ENCODE measurements around the gene RBM7.

The RBM7 gene

DNA sequence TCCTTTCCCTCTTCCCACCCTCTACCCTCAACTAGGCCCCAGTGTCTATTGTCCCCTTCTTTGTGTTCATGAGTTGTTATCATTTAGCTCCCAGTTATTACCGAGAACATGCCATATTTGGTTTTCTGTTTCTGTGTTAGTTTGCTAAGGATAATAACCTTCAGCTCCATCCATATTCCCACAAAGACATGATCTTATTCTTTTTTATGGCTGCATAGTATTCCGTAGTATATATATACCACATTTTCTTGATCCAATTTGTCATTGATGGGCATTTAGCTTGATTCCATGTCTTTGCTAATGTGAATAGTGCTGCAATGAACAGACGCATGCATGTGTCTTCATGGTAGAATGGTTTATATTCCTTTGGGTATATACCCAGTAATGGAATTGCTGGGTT, 18.0 kb upstream of the RBM7 start:
- H3K27me3 ChIP-seq (ENCODE audit: low read length), result no peaks in the 10 kb centered on the region
- H3K36me3 ChIP-seq (ENCODE audit: low read length), result no peaks in the 10 kb centered on the region
- no peaks in the 10 kb centered on the region for H4K20me1 ChIP-seq (ENCODE audit: low read depth, low read length)
- no peak overlapping the region for H3K27ac ChIP-seq (ENCODE audit: low read depth, low read length)
- H3F3A ChIP-seq (ENCODE audit: insufficient read depth), result no peaks in the 10 kb centered on the region
- H3K79me2 ChIP-seq (ENCODE audit: insufficient read depth, low read length), result no peaks in the 10 kb centered on the region
- no peaks in the 10 kb centered on the region for H3K9me3 ChIP-seq (ENCODE audit: insufficient read depth, low read length)
- H3K4me2 ChIP-seq (ENCODE audit: low read depth, low read length, poor library complexity, severe bottlenecking), result no peak overlapping the region
- no peak overlapping the region for H3K4me3 ChIP-seq (ENCODE audit: insufficient read depth, low read length, poor library complexity, severe bottlenecking)
- no peak for TF ChIP-seq EZH2phosphoT487 (conservative IDR thresholded peaks at IDR 0.05; ENCODE audit: low read length)
- TF ChIP-seq, protein P1, sequence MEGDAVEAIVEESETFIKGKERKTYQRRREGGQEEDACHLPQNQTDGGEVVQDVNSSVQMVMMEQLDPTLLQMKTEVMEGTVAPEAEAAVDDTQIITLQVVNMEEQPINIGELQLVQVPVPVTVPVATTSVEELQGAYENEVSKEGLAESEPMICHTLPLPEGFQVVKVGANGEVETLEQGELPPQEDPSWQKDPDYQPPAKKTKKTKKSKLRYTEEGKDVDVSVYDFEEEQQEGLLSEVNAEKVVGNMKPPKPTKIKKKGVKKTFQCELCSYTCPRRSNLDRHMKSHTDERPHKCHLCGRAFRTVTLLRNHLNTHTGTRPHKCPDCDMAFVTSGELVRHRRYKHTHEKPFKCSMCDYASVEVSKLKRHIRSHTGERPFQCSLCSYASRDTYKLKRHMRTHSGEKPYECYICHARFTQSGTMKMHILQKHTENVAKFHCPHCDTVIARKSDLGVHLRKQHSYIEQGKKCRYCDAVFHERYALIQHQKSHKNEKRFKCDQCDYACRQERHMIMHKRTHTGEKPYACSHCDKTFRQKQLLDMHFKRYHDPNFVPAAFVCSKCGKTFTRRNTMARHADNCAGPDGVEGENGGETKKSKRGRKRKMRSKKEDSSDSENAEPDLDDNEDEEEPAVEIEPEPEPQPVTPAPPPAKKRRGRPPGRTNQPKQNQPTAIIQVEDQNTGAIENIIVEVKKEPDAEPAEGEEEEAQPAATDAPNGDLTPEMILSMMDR (IDR thresholded peaks at IDR 0.05; ENCODE audit: insufficient read depth, low read length, poor library complexity, severe bottlenecking), result no peak
- no peak overlapping the region for H2AFZ ChIP-seq (ENCODE audit: low read depth, low read length, severe bottlenecking)
- H3K9me2 ChIP-seq (replicated peaks; ENCODE audit: insufficient read depth, low read length), result no peaks in the 10 kb centered on the region
- H3K9ac ChIP-seq (ENCODE audit: low read length), result no peak overlapping the region

- Histone ChIP-seq H3K9me2 (replicated peaks; ENCODE audit: insufficient read depth, low read length) (no peaks in the 10 kb centered on the region), H3K4me3 (ENCODE audit: insufficient read depth, low read length, poor library complexity, severe bottlenecking) (no peak overlapping the region), H3K79me2 (ENCODE audit: insufficient read depth, low read length) (no peaks in the 10 kb centered on the region), H3F3A (ENCODE audit: insufficient read depth) (no peaks in the 10 kb centered on the region), H3K36me3 (ENCODE audit: low read length) (no peaks in the 10 kb centered on the region), H3K4me2 (ENCODE audit: low read depth, low read length, poor library complexity, severe bottlenecking) (no peak overlapping the region), H3K27me3 (ENCODE audit: low read length) (no peaks in the 10 kb centered on the region), H3K27ac (ENCODE audit: low read depth, low read length) (no peak overlapping the region), H4K20me1 (ENCODE audit: low read depth, low read length) (no peaks in the 10 kb centered on the region), H3K9me3 (ENCODE audit: insufficient read depth, low read length) (no peaks in the 10 kb centered on the region), H3K9ac (ENCODE audit: low read length) (no peak overlapping the region), H2AFZ (ENCODE audit: low read depth, low read length, severe bottlenecking) (no peak overlapping the region)
- no peak for TF ChIP-seq EZH2phosphoT487 (conservative IDR thresholded peaks at IDR 0.05; ENCODE audit: low read length)
- TF ChIP-seq, protein P1 (IDR thresholded peaks at IDR 0.05; ENCODE audit: insufficient read depth, low read length, poor library complexity, severe bottlenecking), result no peak
These were observed 16.0 kb upstream of the RBM7 start for GRCh38 chr11:114384487-114384886.

DNA sequence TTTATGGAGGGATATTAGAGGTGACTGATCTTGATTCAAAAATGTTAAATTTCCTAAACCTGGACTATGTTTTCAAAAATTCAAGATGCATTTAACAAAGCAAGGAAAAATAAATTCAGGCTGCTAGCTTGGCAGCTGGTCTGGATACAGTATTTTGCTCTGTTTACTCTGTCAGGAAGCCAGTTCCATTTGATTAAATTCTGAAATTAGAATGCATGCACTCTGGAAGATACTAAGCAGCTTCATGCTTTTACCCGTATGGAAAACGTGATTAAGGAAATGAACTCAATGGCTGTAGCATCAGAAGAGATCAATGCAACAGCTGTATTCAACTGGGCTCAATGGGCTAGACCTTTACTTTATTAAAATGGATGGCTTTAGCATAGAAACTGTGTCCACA, 14.3 kb upstream of the RBM7 start:
- H3K9ac ChIP-seq (ENCODE audit: low read length), result no peak overlapping the region
- no peaks in the 10 kb centered on the region for H3K36me3 ChIP-seq (ENCODE audit: low read length)
- TF ChIP-seq EZH2phosphoT487 (conservative IDR thresholded peaks at IDR 0.05; ENCODE audit: low read length), result no peak
- TF ChIP-seq, protein P1 (IDR thresholded peaks at IDR 0.05; ENCODE audit: insufficient read depth, low read length, poor library complexity, severe bottlenecking), result no peak
- H3K9me2 ChIP-seq (replicated peaks; ENCODE audit: insufficient read depth, low read length), result no peaks in the 10 kb centered on the region
- H3K9me3 ChIP-seq (ENCODE audit: insufficient read depth, low read length), result no peaks in the 10 kb centered on the region
- no peak overlapping the region for H3K4me3 ChIP-seq (ENCODE audit: insufficient read depth, low read length, poor library complexity, severe bottlenecking)
- H4K20me1 ChIP-seq (ENCODE audit: low read depth, low read length), result no peaks in the 10 kb centered on the region
- H3K27ac ChIP-seq (ENCODE audit: low read depth, low read length), result no peak overlapping the region
- no peaks in the 10 kb centered on the region for H3K79me2 ChIP-seq (ENCODE audit: insufficient read depth, low read length)
- no peaks in the 10 kb centered on the region for H3K27me3 ChIP-seq (ENCODE audit: low read length)
- H2AFZ ChIP-seq (ENCODE audit: low read depth, low read length, severe bottlenecking), result no peak overlapping the region
- H3K4me2 ChIP-seq (ENCODE audit: low read depth, low read length, poor library complexity, severe bottlenecking), result no peak overlapping the region
- no peaks in the 10 kb centered on the region for H3F3A ChIP-seq (ENCODE audit: insufficient read depth)
